ENCODE measurements around the gene DLG2.
"Not testable (repeated sequence)": the region's sequence is repeated elsewhere in the genome, so short reads cannot be mapped to it uniquely, and the experiment has no call there.

The DLG2 gene

DNA sequence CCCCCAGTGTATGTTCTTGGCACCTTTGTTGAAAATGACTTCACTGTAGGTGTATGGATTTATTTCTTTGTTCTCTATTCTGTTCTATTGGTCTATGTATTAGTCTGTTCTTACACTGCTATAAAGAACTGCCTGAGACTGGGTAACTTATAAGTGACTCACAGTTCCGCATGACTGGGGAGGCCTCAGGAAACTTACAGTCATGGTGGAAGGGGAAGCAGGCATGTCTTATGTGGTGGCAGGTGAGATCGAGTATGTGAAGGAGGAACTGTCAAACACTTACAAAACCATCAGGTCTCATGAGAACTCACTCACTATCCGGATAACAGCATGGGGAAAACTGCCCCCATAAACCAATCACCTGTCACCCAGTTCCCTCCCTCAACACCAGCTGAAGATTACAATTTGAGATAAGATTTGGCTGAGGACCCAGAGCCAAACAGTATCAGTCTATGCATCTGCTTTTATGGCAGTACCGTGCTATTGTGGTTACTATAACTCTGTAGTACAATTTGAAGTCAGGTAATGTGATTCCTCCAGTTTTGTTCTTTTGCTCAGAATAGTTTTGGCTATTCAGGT is 836.2 kb downstream of the DLG2 start:
- Histone ChIP-seq H3K9ac (ENCODE audit: low read depth, low read length) (no peak overlapping the region), H3K36me3 (ENCODE audit: insufficient read depth, low read length) (no peaks in the 10 kb centered on the region), H3K4me2 (ENCODE audit: low read length) (no peak overlapping the region), H3K9me3 (replicated peaks; ENCODE audit: low read length) (no peaks in the 10 kb centered on the region), H3K4me3 (ENCODE audit: low read length) (no peak overlapping the region), H3K27me3 (ENCODE audit: control insufficient read depth, insufficient read depth, low read length) (no peaks in the 10 kb centered on the region), H3K4me1 (ENCODE audit: control insufficient read depth, insufficient read depth, low read length) (no peaks in the 10 kb centered on the region)

- H3K27me3 ChIP-seq (ENCODE audit: control insufficient read depth, insufficient read depth, low read length), result no peaks in the 10 kb centered on the region
- no peaks in the 10 kb centered on the region for H3K9me3 ChIP-seq (replicated peaks; ENCODE audit: low read length)
- no peaks in the 10 kb centered on the region for H3K36me3 ChIP-seq (ENCODE audit: insufficient read depth, low read length)
- no peak overlapping the region for H3K4me3 ChIP-seq (ENCODE audit: low read length)
- no peaks in the 10 kb centered on the region for H3K4me1 ChIP-seq (ENCODE audit: control insufficient read depth, insufficient read depth, low read length)
- H3K4me2 ChIP-seq (ENCODE audit: low read length), result no peak overlapping the region
- H3K9ac ChIP-seq (ENCODE audit: low read depth, low read length), result no peak overlapping the region
These were observed 838.9 kb downstream of the DLG2 start for GRCh38 chr11:84788220-84788619.

- H3K9ac ChIP-seq (ENCODE audit: low read depth, low read length); H3K4me1 ChIP-seq (ENCODE audit: control insufficient read depth, insufficient read depth, low read length); H3K4me3 ChIP-seq (ENCODE audit: low read length); H3K9me3 ChIP-seq (replicated peaks; ENCODE audit: low read length); H3K27me3 ChIP-seq (ENCODE audit: control insufficient read depth, insufficient read depth, low read length); H3K36me3 ChIP-seq (ENCODE audit: insufficient read depth, low read length); H3K4me2 ChIP-seq (ENCODE audit: low read length): not testable (repeated sequence)
These were observed 843.0 kb downstream of the DLG2 start for GRCh38 chr11:84784158-84784557.

DNA sequence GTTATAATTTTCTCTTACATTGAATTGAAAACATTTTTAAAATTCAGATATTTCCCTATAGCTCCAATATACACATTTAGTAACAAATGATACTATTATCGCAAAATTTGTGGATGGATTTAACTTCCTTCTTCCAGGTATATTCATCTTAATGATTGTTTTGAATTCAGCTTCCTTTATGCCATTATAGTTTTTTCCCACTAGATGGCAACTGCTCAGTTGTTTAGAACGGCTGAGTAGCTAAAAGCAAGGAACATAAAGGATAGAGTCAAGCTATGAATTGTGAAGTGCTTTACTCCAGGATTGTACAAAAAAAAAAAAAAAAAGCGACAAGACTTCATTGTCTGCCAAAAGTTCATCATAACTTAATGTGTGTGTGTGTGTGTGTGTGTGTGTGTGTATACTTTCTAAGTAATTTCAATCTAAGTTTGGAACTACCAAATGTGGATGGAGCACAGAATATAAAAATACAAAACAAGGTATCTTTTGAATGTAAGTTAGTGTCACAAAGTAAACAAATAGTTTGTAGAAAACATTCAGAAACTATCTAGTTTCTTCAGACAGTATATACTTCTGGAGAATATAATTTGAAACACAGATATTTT is 846.4 kb downstream of the DLG2 start:
- Histone ChIP-seq H3K27me3 (ENCODE audit: control insufficient read depth, insufficient read depth, low read length) (peaks cover 3% of the 10 kb centered on the region), H3K4me2 (ENCODE audit: low read length) (no peak overlapping the region), H3K36me3 (ENCODE audit: insufficient read depth, low read length) (no peaks in the 10 kb centered on the region), H3K9ac (ENCODE audit: low read depth, low read length) (no peak overlapping the region), H3K4me1 (ENCODE audit: control insufficient read depth, insufficient read depth, low read length) (no peaks in the 10 kb centered on the region), H3K9me3 (replicated peaks; ENCODE audit: low read length) (no peaks in the 10 kb centered on the region), H3K4me3 (ENCODE audit: low read length) (no peak overlapping the region)

DNA sequence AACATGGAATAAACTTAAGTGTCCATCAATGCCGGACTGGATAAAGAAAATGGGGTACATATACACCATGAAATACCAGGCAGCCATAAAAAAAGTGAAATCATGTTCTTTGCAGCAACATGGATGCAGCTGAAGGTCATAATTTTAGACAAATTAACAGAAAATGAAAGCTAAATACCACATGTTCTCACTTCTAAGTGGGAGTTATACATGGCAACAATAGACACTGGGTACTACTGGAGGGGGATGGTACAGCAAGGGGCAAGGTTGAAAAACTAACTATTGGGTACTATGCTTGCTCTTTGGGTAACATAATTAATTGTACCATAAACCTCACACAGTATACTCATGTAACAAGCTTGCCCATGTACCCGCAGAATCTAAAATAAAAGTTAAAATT is 851.6 kb downstream of the DLG2 start:
- Histone ChIP-seq H3K9me3 (replicated peaks; ENCODE audit: low read length) (no peaks in the 10 kb centered on the region), H3K9ac (ENCODE audit: low read depth, low read length) (no peak overlapping the region), H3K4me1 (ENCODE audit: control insufficient read depth, insufficient read depth, low read length) (no peaks in the 10 kb centered on the region), H3K4me3 (ENCODE audit: low read length) (no peak overlapping the region), H3K27me3 (ENCODE audit: control insufficient read depth, insufficient read depth, low read length) (no peaks in the 10 kb centered on the region), H3K4me2 (ENCODE audit: low read length) (no peak overlapping the region), H3K36me3 (ENCODE audit: insufficient read depth, low read length) (no peaks in the 10 kb centered on the region)

DNA sequence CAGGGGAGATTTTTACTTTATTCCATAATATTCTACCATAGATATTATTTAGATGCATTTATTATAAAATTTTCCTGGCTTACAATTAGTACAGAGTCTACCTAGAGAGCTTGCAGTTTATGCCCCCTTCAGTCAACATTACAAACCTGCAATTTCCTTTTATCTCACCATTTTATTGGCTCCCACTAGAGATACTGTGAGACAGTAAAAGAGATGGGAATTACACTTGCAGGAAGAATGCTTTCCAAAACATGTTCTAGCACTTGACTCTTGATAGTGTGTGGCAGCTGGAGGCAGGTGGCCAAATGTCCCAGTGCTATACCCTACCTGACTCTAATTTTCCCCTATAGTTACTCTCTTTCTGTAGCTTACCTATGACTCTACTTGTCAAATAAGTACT is 863.2 kb downstream of the DLG2 start:
- no peak overlapping the region for H3K4me3 ChIP-seq (ENCODE audit: low read length)
- H3K36me3 ChIP-seq (ENCODE audit: insufficient read depth, low read length), result no peaks in the 10 kb centered on the region
- no peaks in the 10 kb centered on the region for H3K4me1 ChIP-seq (ENCODE audit: control insufficient read depth, insufficient read depth, low read length)
- no peak overlapping the region for H3K4me2 ChIP-seq (ENCODE audit: low read length)
- H3K27me3 ChIP-seq (ENCODE audit: control insufficient read depth, insufficient read depth, low read length), result no peaks in the 10 kb centered on the region
- H3K9me3 ChIP-seq (replicated peaks; ENCODE audit: low read length), result no peaks in the 10 kb centered on the region
- no peak overlapping the region for H3K9ac ChIP-seq (ENCODE audit: low read depth, low read length)

GRCh38 chr11:84757711-84758110 is 869.4 kb downstream of the DLG2 start:
- H3K27me3 ChIP-seq (ENCODE audit: control insufficient read depth, insufficient read depth, low read length), result no peaks in the 10 kb centered on the region
- no peaks in the 10 kb centered on the region for H3K9me3 ChIP-seq (replicated peaks; ENCODE audit: low read length)
- H3K36me3 ChIP-seq (ENCODE audit: insufficient read depth, low read length), result no peaks in the 10 kb centered on the region
- no peak overlapping the region for H3K4me2 ChIP-seq (ENCODE audit: low read length)
- no peak overlapping the region for H3K4me3 ChIP-seq (ENCODE audit: low read length)
- no peak overlapping the region for H3K9ac ChIP-seq (ENCODE audit: low read depth, low read length)
- H3K4me1 ChIP-seq (ENCODE audit: control insufficient read depth, insufficient read depth, low read length), result no peaks in the 10 kb centered on the region

DNA sequence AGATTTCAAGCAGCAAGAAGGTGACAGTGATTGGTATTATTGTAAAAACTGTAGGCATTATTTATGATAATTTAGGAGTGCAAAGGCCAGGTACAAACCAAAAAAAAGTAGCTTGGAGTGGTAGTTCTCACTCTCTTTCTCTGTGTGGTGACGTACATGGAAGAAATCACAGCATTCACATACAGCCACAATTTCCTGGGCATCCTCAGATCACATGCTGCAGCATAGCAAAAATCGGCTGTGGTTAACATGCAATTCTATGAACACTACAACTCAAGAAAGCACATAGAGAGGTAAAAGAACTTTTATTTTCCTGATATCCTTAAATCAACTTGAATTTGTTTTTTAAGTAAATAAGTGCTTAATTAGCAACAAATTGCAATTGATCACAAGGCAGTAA is 875.8 kb downstream of the DLG2 start:
- no peaks in the 10 kb centered on the region for H3K9me3 ChIP-seq (replicated peaks; ENCODE audit: low read length)
- H3K27me3 ChIP-seq (ENCODE audit: control insufficient read depth, insufficient read depth, low read length), result no peaks in the 10 kb centered on the region
- H3K4me1 ChIP-seq (ENCODE audit: control insufficient read depth, insufficient read depth, low read length), result no peaks in the 10 kb centered on the region
- no peak overlapping the region for H3K9ac ChIP-seq (ENCODE audit: low read depth, low read length)
- H3K4me3 ChIP-seq (ENCODE audit: low read length), result no peak overlapping the region
- H3K36me3 ChIP-seq (ENCODE audit: insufficient read depth, low read length), result no peaks in the 10 kb centered on the region
- no peak overlapping the region for H3K4me2 ChIP-seq (ENCODE audit: low read length)

- Histone ChIP-seq H3K4me3 (ENCODE audit: low read length) (no peak overlapping the region), H3K36me3 (ENCODE audit: insufficient read depth, low read length) (no peaks in the 10 kb centered on the region), H3K4me2 (ENCODE audit: low read length) (no peak overlapping the region), H3K4me1 (ENCODE audit: control insufficient read depth, insufficient read depth, low read length) (no peaks in the 10 kb centered on the region), H3K27me3 (ENCODE audit: control insufficient read depth, insufficient read depth, low read length) (no peaks in the 10 kb centered on the region), H3K9me3 (replicated peaks; ENCODE audit: low read length) (no peaks in the 10 kb centered on the region), H3K9ac (ENCODE audit: low read depth, low read length) (no peak overlapping the region)
These were observed 879.3 kb downstream of the DLG2 start for GRCh38 chr11:84747871-84748270.

- Histone ChIP-seq H3K36me3 (ENCODE audit: insufficient read depth, low read length) (no peaks in the 10 kb centered on the region), H3K9me3 (replicated peaks; ENCODE audit: low read length) (no peaks in the 10 kb centered on the region), H3K9ac (ENCODE audit: low read depth, low read length) (no peak overlapping the region), H3K4me3 (ENCODE audit: low read length) (no peak overlapping the region), H3K4me1 (ENCODE audit: control insufficient read depth, insufficient read depth, low read length) (no peaks in the 10 kb centered on the region), H3K27me3 (ENCODE audit: control insufficient read depth, insufficient read depth, low read length) (no peaks in the 10 kb centered on the region), H3K4me2 (ENCODE audit: low read length) (no peak overlapping the region)
These were observed 887.1 kb downstream of the DLG2 start for GRCh38 chr11:84740050-84740449.

DNA sequence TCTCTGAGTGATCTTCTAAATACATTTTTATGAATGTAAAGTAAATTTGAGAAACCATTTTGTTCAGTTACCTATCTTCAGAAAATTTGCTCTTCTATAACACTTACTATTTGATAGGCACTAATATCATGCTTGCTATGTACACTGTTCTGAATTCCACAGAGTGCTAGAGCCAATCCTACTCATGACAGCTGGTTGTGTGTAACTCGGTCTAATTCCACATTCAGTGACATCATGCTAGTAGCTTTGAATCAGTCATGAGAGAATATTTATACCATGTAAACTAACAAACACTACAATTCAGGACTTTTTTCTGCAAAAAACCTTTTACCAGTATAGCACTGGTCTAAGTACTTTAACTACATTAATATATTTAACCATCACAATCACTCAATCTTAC is 902.9 kb downstream of the DLG2 start:
- H3K4me3 ChIP-seq (ENCODE audit: low read length), result no peak overlapping the region

DNA sequence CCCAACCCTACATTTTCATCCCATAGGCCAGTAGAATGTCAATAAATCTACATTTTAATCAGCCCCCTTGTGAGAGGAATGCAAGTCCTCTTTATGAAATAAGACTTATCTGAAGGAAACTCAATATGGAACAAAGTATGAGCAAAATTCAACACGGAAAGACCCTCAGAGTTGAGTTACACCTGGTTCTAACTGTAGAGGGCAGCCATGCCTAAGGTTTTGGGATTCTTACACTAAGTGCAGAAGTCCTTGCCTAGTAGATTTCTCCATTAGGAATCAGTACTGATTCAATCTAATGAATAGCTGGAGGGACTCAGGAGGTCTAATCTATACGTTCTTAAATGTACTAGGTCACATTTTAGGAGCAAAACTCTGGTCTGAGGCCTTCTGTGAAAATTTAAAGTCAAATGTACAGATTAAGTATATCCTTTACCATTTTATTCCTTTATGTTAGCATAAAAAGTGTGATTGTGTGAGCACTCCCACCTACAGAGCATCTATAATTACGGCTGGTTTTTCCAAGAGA is 904.5 kb downstream of the DLG2 start:
- no peaks in the 10 kb centered on the region for H3K4me1 ChIP-seq (ENCODE audit: control insufficient read depth, insufficient read depth, low read length)
- H3K4me3 ChIP-seq (ENCODE audit: low read length), result no peak overlapping the region
- H3K27me3 ChIP-seq (ENCODE audit: control insufficient read depth, insufficient read depth, low read length), result peaks cover 35% of the 10 kb centered on the region
- no peaks in the 10 kb centered on the region for H3K36me3 ChIP-seq (ENCODE audit: insufficient read depth, low read length)
- no peaks in the 10 kb centered on the region for H3K9me3 ChIP-seq (replicated peaks; ENCODE audit: low read length)
- H3K4me2 ChIP-seq (ENCODE audit: low read length), result no peak overlapping the region
- no peak overlapping the region for H3K9ac ChIP-seq (ENCODE audit: low read depth, low read length)

More for the DNA sequence above, 902.9 kb downstream of the DLG2 start:
- no peaks in the 10 kb centered on the region for H3K4me1 ChIP-seq (ENCODE audit: control insufficient read depth, insufficient read depth, low read length)
- no peak overlapping the region for H3K4me2 ChIP-seq (ENCODE audit: low read length)
- peaks cover 23% of the 10 kb centered on the region for H3K27me3 ChIP-seq (ENCODE audit: control insufficient read depth, insufficient read depth, low read length)
- H3K9ac ChIP-seq (ENCODE audit: low read depth, low read length), result no peak overlapping the region
- H3K9me3 ChIP-seq (replicated peaks; ENCODE audit: low read length), result no peaks in the 10 kb centered on the region
- no peaks in the 10 kb centered on the region for H3K36me3 ChIP-seq (ENCODE audit: insufficient read depth, low read length)

Data from skeletal muscle satellite cell (primary cell).